Uterus (tissue), 2 donors: ENCODE data around the gene PDK4.

ENCODE experiments used
- POLR2A ChIP-seq, 2 donors: fragments of 450-650 bp; IDR thresholded peaks; one replicate each; pipeline ENCODE4 v1.6.1; 2016; ENCODE audit warnings: antibody characterized with exemption in 2 of 2, mild to moderate bottlenecking in 1 of 2, moderate library complexity in 1 of 2
- TF ChIP-seq, protein P1 (sequence below), 4 experiments: fragments of 200-600 bp in 2 of 4; fragments of 450-650 bp in 2 of 4; sonication (generic) in 2 of 4; IDR thresholded peaks; one replicate each; pipeline ENCODE4 v1.5.1; 2016 to 2019; ENCODE audit warnings: antibody characterized with exemption in 4 of 4, mild to moderate bottlenecking in 2 of 4, moderate library complexity in 1 of 4

DNA sequence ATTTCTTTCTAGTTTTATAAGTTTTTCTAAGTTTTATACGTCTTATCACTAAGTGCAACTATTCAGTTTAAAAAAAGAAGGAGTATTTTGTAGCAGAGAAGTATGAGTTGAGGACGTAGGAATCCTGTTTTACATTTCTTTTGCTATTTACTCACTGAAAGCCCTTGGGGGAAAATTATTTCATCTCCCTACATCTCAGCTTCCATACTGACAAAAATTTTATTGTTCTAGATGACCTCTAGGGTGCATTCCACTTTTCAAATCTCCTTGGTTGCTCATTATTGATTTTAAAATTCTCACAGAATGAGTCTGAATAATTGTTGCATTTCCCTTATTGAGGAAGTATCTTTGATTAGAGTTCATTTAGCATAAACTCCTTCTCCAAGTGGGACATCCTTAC is 14.9 kb upstream of the PDK4 start:
- TF ChIP-seq, protein P1, sequence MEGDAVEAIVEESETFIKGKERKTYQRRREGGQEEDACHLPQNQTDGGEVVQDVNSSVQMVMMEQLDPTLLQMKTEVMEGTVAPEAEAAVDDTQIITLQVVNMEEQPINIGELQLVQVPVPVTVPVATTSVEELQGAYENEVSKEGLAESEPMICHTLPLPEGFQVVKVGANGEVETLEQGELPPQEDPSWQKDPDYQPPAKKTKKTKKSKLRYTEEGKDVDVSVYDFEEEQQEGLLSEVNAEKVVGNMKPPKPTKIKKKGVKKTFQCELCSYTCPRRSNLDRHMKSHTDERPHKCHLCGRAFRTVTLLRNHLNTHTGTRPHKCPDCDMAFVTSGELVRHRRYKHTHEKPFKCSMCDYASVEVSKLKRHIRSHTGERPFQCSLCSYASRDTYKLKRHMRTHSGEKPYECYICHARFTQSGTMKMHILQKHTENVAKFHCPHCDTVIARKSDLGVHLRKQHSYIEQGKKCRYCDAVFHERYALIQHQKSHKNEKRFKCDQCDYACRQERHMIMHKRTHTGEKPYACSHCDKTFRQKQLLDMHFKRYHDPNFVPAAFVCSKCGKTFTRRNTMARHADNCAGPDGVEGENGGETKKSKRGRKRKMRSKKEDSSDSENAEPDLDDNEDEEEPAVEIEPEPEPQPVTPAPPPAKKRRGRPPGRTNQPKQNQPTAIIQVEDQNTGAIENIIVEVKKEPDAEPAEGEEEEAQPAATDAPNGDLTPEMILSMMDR (IDR thresholded peaks at IDR 0.05), result no peak
- TF ChIP-seq POLR2A (IDR thresholded peaks at IDR 0.05), result no peak
